ENCODE measurements around the gene TRNT1.

TRNT1 gene

DNA sequence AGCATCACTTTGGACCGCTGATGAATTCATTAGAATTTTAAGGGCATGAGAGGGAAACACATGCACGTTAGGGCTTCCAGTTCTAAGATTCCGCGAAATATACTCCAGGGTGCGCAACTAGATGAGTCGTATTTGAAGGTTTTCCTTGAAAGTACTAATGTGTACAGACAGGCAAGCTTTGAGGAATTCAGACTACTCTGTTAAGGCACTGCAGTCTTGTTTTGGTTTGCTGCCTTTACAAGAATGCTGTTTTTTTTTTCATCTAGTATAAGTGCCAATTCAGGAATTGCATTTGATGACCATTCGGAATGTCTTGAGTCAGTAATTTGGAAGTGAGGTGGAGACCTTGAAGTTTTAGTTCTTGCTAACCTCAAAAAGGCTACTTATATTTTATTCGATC is 19.1 kb downstream of the TRNT1 start:
- H3K4me1 ChIP-seq (ENCODE audit: control insufficient read depth in 1 of 2, insufficient read depth in 1 of 2, low read depth in 1 of 2, low read length in 1 of 2), result peaks cover 5 to 8% of the 10 kb centered on the region in 2 experiments
- H3K27me3 ChIP-seq, result no peaks in the 10 kb centered on the region
- TF ChIP-seq, protein P1, sequence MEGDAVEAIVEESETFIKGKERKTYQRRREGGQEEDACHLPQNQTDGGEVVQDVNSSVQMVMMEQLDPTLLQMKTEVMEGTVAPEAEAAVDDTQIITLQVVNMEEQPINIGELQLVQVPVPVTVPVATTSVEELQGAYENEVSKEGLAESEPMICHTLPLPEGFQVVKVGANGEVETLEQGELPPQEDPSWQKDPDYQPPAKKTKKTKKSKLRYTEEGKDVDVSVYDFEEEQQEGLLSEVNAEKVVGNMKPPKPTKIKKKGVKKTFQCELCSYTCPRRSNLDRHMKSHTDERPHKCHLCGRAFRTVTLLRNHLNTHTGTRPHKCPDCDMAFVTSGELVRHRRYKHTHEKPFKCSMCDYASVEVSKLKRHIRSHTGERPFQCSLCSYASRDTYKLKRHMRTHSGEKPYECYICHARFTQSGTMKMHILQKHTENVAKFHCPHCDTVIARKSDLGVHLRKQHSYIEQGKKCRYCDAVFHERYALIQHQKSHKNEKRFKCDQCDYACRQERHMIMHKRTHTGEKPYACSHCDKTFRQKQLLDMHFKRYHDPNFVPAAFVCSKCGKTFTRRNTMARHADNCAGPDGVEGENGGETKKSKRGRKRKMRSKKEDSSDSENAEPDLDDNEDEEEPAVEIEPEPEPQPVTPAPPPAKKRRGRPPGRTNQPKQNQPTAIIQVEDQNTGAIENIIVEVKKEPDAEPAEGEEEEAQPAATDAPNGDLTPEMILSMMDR (IDR thresholded peaks at IDR 0.05), result no peak
- H3K36me3 ChIP-seq, result peaks cover 92% of the 10 kb centered on the region
- no peak overlapping the region for H3K4me3 ChIP-seq (ENCODE audit: low read depth in 1 of 2, low read length in 1 of 2)
- H3K27ac ChIP-seq, result no peak overlapping the region
- no peaks in the 10 kb centered on the region for H3K9me3 ChIP-seq

DNA sequence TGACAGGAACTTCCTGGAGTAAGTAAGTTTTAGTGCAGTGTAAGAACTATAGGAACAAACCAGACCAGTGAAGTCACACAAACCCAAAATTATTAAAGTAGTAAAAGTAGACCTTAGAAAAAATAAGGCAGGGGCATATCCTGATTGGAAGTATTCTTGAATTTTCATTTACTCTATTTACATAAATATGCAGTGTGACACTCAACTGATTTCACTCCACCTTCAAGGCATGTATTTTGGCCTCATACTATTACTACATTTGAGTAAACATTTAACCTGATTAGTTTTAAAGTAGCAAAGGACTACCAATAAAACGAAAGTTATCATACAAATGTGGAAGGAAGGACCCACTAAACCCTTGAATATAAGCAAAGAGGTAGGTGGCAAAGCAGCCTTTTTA is 22.8 kb downstream of the TRNT1 start:
- Histone ChIP-seq H3K9me3 (no peaks in the 10 kb centered on the region), H3K4me1 (ENCODE audit: control insufficient read depth in 1 of 2, insufficient read depth in 1 of 2, low read depth in 1 of 2, low read length in 1 of 2) (no peaks in the 10 kb centered on the region), H3K4me3 (ENCODE audit: low read depth in 1 of 2, low read length in 1 of 2) (no peak overlapping the region), H3K27ac (no peak overlapping the region), H3K27me3 (no peaks in the 10 kb centered on the region), H3K36me3 (peaks cover 99% of the 10 kb centered on the region)
- TF ChIP-seq, protein P1 (IDR thresholded peaks at IDR 0.05), result no peak

DNA sequence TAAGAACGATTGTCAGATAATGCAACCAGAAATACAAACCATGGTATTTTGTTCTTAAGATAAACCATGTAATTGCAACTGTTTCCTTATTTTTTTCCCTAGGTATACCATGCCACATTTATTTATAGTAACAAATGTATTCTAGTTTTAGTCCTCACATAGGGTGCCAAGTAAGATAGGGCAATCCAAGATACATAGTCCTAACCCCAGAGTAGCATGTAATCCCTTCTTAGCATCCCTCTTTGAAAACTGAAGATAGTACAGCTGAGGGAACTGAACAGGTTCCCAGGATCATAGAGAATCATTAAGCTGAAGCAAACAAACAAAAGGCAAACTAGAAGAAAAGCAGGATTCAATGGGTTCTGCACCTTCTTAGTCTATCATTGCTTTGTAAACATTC is 24.8 kb downstream of the TRNT1 start:
- Histone ChIP-seq H3K4me3 (ENCODE audit: low read depth in 1 of 2, low read length in 1 of 2) (no peak overlapping the region), H3K27me3 (no peaks in the 10 kb centered on the region), H3K27ac (no peak overlapping the region), H3K36me3 (peaks cover 99% of the 10 kb centered on the region), H3K4me1 (ENCODE audit: control insufficient read depth in 1 of 2, insufficient read depth in 1 of 2, low read depth in 1 of 2, low read length in 1 of 2) (no peaks in the 10 kb centered on the region), H3K9me3 (no peaks in the 10 kb centered on the region)
- TF ChIP-seq, protein P1 (IDR thresholded peaks at IDR 0.05), result no peak

DNA sequence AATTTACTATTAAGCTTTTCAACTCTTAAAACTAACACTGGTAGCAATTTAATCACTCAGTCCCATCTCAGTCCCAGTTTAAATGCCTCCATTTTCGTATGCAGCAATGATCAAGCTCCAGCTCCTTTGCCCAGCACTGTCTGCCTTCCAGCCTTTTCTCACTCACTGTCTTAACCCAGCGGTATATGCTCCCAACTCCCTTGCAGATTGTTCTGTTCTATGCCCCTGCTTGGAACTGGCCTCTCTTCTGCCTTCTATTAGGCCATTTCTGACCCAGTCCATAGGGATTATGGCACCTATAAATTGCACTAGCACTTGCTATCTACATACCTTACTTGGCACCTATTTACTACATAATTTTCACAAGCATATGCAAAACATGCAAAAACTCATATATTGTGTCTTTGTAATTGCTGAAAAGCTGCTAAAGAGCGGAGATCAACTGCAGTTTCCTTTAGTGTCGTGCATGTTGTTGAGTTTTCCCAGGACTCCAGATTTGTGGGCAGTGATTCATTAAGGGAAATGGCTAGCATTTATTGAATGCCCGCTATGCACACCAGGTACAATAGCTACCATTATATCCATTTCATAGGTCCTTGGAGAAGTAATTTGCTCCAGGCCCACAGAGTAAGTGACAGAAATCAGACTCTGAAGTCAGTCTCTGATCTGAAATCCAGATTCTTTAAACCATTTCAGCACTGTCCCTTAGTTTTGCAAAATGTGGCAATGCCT is 28.3 kb downstream of the TRNT1 start:
- Histone ChIP-seq H3K9me3 (no peaks in the 10 kb centered on the region), H3K27ac (no peak overlapping the region), H3K4me1 (ENCODE audit: control insufficient read depth in 1 of 2, insufficient read depth in 1 of 2, low read depth in 1 of 2, low read length in 1 of 2) (no peaks in the 10 kb centered on the region), H3K36me3 (peaks cover 96% of the 10 kb centered on the region), H3K4me3 (ENCODE audit: low read depth in 1 of 2, low read length in 1 of 2) (no peak overlapping the region), H3K27me3 (no peaks in the 10 kb centered on the region)
- TF ChIP-seq, protein P1 (IDR thresholded peaks at IDR 0.05), result no peak

DNA sequence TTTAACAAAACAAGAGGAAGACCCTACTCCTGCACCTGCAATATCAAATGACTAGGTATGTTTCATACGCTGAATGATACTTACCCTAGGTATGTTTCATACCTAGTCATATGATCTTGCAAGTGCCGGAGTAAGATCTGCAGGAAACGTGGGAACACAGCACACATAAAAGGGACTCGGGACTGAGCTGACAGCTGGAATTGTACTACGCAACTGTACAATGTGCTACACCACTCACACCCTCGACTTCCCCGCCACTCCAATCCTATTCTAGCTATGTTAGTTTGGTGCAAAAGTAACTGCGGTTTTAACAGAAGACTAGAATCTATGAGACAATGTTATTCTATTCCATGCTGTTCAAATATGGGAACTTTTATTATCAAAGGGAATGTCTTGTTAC is 30.7 kb downstream of the TRNT1 start:
- Histone ChIP-seq H3K9me3 (no peaks in the 10 kb centered on the region), H3K27me3 (no peaks in the 10 kb centered on the region), H3K27ac (no peak overlapping the region), H3K36me3 (peaks cover 96% of the 10 kb centered on the region), H3K4me1 (ENCODE audit: control insufficient read depth in 1 of 2, insufficient read depth in 1 of 2, low read depth in 1 of 2, low read length in 1 of 2) (no peaks in the 10 kb centered on the region), H3K4me3 (ENCODE audit: low read depth in 1 of 2, low read length in 1 of 2) (no peak overlapping the region)
- TF ChIP-seq, protein P1 (IDR thresholded peaks at IDR 0.05), result no peak

All from neutrophil (primary cell).